Breast epithelium (tissue), 3 donors: ENCODE results near the gene MYL10.

ENCODE experiments used
- POLR2AphosphoS5 ChIP-seq, 3 donors: sonication (generic); formaldehyde crosslinking; IDR thresholded peaks; one replicate each; pipeline ENCODE4 v1.6.1; 2017; ENCODE audit warnings: antibody characterized with exemption in 3 of 3
- TF ChIP-seq, protein P1 (sequence below), 3 donors: fragments of 450-650 bp; IDR thresholded peaks; one replicate each; pipeline ENCODE4 v1.5.1; 2016 to 2017; ENCODE audit warnings: antibody characterized with exemption in 3 of 3, mild to moderate bottlenecking in 3 of 3, moderate library complexity in 3 of 3

DNA sequence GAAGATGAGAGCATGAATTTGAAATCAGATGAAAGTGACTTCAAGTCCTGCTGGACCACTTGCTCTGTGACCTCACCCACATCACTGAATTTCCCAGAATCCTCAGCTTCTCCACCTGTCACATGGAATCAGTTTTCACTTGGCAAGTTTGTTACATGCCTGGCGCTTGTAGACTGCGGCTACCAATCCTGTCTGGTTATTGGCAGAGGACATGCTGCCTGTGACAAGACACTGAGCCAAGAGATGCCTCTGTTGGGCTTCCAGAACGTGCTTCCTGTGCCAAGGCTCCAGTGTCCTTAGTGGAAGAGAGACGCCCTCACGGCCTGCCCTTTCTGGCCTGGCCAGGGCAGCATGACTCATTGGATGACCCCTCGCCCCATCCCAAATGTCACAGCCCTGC lies 4.4 kb upstream of the MYL10 start:
- TF ChIP-seq, protein P1, sequence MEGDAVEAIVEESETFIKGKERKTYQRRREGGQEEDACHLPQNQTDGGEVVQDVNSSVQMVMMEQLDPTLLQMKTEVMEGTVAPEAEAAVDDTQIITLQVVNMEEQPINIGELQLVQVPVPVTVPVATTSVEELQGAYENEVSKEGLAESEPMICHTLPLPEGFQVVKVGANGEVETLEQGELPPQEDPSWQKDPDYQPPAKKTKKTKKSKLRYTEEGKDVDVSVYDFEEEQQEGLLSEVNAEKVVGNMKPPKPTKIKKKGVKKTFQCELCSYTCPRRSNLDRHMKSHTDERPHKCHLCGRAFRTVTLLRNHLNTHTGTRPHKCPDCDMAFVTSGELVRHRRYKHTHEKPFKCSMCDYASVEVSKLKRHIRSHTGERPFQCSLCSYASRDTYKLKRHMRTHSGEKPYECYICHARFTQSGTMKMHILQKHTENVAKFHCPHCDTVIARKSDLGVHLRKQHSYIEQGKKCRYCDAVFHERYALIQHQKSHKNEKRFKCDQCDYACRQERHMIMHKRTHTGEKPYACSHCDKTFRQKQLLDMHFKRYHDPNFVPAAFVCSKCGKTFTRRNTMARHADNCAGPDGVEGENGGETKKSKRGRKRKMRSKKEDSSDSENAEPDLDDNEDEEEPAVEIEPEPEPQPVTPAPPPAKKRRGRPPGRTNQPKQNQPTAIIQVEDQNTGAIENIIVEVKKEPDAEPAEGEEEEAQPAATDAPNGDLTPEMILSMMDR (IDR thresholded peaks at IDR 0.05), result no peak
- TF ChIP-seq POLR2AphosphoS5 (IDR thresholded peaks at IDR 0.05), result no peak
